ENCODE results near the gene NLRP13.
"Not testable (repeated sequence)": the region's sequence is repeated elsewhere in the genome, so short reads cannot be mapped to it uniquely, and the experiment has no call there.

GRCh38 chr19:55950566-55950965, 18.4 kb upstream of the NLRP13 start:
- TF ChIP-seq CTCF (IDR thresholded peaks at IDR 0.05); EP300 (IDR thresholded peaks at IDR 0.05; ENCODE audit: low read depth): not testable (repeated sequence)

Measured in transverse colon (tissue), 3 donors.